Stomach smooth muscle (tissue), 2 donors: ENCODE results near the gene EPS15.

Experiments
- H3K27ac ChIP-seq: one replicate; pipeline ENCODE4 v1.7.0; 2013; ENCODE audit warnings: mild to moderate bottlenecking, low read length, inconsistent platforms
- H3K27me3 ChIP-seq, 2 donors: one replicate each; pipeline ENCODE4 v1.7.0; 2013; ENCODE audit warnings: low read length in 2 of 2; ENCODE audit not compliant: insufficient read depth in 2 of 2, control insufficient read depth in 1 of 2
- H3K36me3 ChIP-seq, 2 donors: one replicate each; pipeline ENCODE4 v1.7.0; 2013; ENCODE audit warnings: low read length in 2 of 2; ENCODE audit not compliant: control insufficient read depth in 2 of 2, insufficient read depth in 2 of 2
- H3K4me1 ChIP-seq: one replicate; pipeline ENCODE4 v1.7.0; 2013; ENCODE audit warnings: low read length; ENCODE audit not compliant: control insufficient read depth, insufficient read depth
- H3K4me3 ChIP-seq, 2 donors: one replicate each; pipeline ENCODE4 v1.7.0; 2013; ENCODE audit warnings: low read length in 2 of 2
- H3K9ac ChIP-seq, 2 donors: one replicate each; pipeline ENCODE4 v1.7.0; 2013; ENCODE audit warnings: low read length in 2 of 2, mild to moderate bottlenecking in 1 of 2
- H3K9me3 ChIP-seq, 2 donors: one replicate each; pipeline ENCODE4 v1.7.0; 2013; ENCODE audit warnings: low read length in 2 of 2; ENCODE audit not compliant: control insufficient read depth in 2 of 2
- donor health status: healthy.
- donor health status: Pancreatic carcinoma.

EPS15 gene

GRCh38 chr1:51346086-51346942 lies 172.8 kb downstream of the EPS15 start:
- Histone ChIP-seq H3K4me3 (no peak overlapping the region), H3K9ac (no peak overlapping the region), H3K27me3 (peaks cover 29 to 37% of the 10 kb centered on the region in 2 donors), H3K36me3 (no peaks in the 10 kb centered on the region), H3K4me1 (no peaks in the 10 kb centered on the region), H3K9me3 (no peaks in the 10 kb centered on the region), H3K27ac (no peak overlapping the region)

- Histone ChIP-seq H3K9me3 (no peaks in the 10 kb centered on the region), H3K4me3 (no peak overlapping the region), H3K27ac (no peak overlapping the region), H3K4me1 (no peaks in the 10 kb centered on the region), H3K36me3 (no peaks in the 10 kb centered on the region), H3K9ac (no peak overlapping the region), H3K27me3 (peaks cover 29 to 37% of the 10 kb centered on the region in 2 donors)
Measured at GRCh38 chr1:51345300-51345687, 173.8 kb downstream of the EPS15 start.

GRCh38 chr1:51344602-51345299 lies 174.3 kb downstream of the EPS15 start:
- no peaks in the 10 kb centered on the region for H3K9me3 ChIP-seq
- H3K4me1 ChIP-seq = no peaks in the 10 kb centered on the region
- no peak overlapping the region for H3K4me3 ChIP-seq
- peaks cover 29 to 37% of the 10 kb centered on the region in 2 donors for H3K27me3 ChIP-seq
- H3K36me3 ChIP-seq = no peaks in the 10 kb centered on the region
- no peak overlapping the region for H3K9ac ChIP-seq
- no peak overlapping the region for H3K27ac ChIP-seq

- H3K9me3 ChIP-seq = no peaks in the 10 kb centered on the region
- H3K27ac ChIP-seq = no peak overlapping the region
- no peaks in the 10 kb centered on the region for H3K4me1 ChIP-seq
- no peak overlapping the region for H3K4me3 ChIP-seq
- H3K36me3 ChIP-seq = no peaks in the 10 kb centered on the region
- H3K27me3 ChIP-seq = peaks cover 29 to 37% of the 10 kb centered on the region in 2 donors
- no peak overlapping the region for H3K9ac ChIP-seq
Measured at GRCh38 chr1:51344276-51344601, 174.8 kb downstream of the EPS15 start.

GRCh38 chr1:51343624-51344023 lies 175.4 kb downstream of the EPS15 start:
- H3K4me1 ChIP-seq = no peaks in the 10 kb centered on the region
- H3K9me3 ChIP-seq = no peaks in the 10 kb centered on the region
- H3K27me3 ChIP-seq = peaks cover 29 to 37% of the 10 kb centered on the region in 2 donors
- H3K27ac ChIP-seq = no peak overlapping the region
- no peak overlapping the region for H3K9ac ChIP-seq
- no peaks in the 10 kb centered on the region for H3K36me3 ChIP-seq
- H3K4me3 ChIP-seq = no peak overlapping the region

- Histone ChIP-seq H3K9me3 (no peaks in the 10 kb centered on the region), H3K27ac (no peak overlapping the region), H3K4me3 (no peak overlapping the region), H3K27me3 (peaks cover 29 to 37% of the 10 kb centered on the region in 2 donors), H3K9ac (no peak overlapping the region), H3K4me1 (no peaks in the 10 kb centered on the region), H3K36me3 (no peaks in the 10 kb centered on the region)
Measured at GRCh38 chr1:51342591-51343206, 176.4 kb downstream of the EPS15 start.

- no peak overlapping the region for H3K9ac ChIP-seq
Measured at GRCh38 chr1:51341876-51342496, 177.1 kb downstream of the EPS15 start.

GRCh38 chr1:51340380-51340779 lies 178.7 kb downstream of the EPS15 start:
- Histone ChIP-seq H3K27me3 (peaks cover 27 to 33% of the 10 kb centered on the region in 2 donors), H3K4me1 (no peaks in the 10 kb centered on the region), H3K9me3 (no peaks in the 10 kb centered on the region), H3K9ac (no peak overlapping the region), H3K36me3 (no peaks in the 10 kb centered on the region), H3K4me3 (no peak overlapping the region), H3K27ac (no peak overlapping the region)

More at GRCh38 chr1:51341876-51342496, 177.1 kb downstream of the EPS15 start:
- H3K9me3 ChIP-seq = no peaks in the 10 kb centered on the region
- no peak overlapping the region for H3K27ac ChIP-seq
- no peak overlapping the region for H3K4me3 ChIP-seq
- H3K4me1 ChIP-seq = no peaks in the 10 kb centered on the region
- no peaks in the 10 kb centered on the region for H3K36me3 ChIP-seq
- H3K27me3 ChIP-seq = peaks cover 29 to 37% of the 10 kb centered on the region in 2 donors

- Histone ChIP-seq H3K27ac (no peak overlapping the region), H3K27me3 (peaks cover 0 to 3% of the 10 kb centered on the region in 2 donors), H3K36me3 (no peaks in the 10 kb centered on the region), H3K9ac (no peak overlapping the region), H3K9me3 (no peaks in the 10 kb centered on the region), H3K4me1 (no peaks in the 10 kb centered on the region), H3K4me3 (no peak overlapping the region)
Measured at GRCh38 chr1:51336711-51337110, 182.4 kb downstream of the EPS15 start.

GRCh38 chr1:51336004-51336403 lies 183.1 kb downstream of the EPS15 start:
- no peak overlapping the region for H3K9ac ChIP-seq
- H3K9me3 ChIP-seq = no peaks in the 10 kb centered on the region
- H3K4me3 ChIP-seq = no peak overlapping the region
- H3K4me1 ChIP-seq = peaks cover 4% of the 10 kb centered on the region
- H3K27ac ChIP-seq = no peak overlapping the region
- H3K36me3 ChIP-seq = no peaks in the 10 kb centered on the region
- peaks cover 2 to 9% of the 10 kb centered on the region in 2 donors for H3K27me3 ChIP-seq
